OCI-LY1 (cell line): Measurements from ENCODE around the gene DBNL.

ENCODE experiments used
- CTCF ChIP-seq: fragments of 200-600 bp; sonication (generic), shearing (Covaris generic); IDR thresholded peaks from 2 replicates; pipeline ENCODE4 v1.5.1; 2017; ENCODE audit warnings: mild to moderate bottlenecking, antibody characterized with exemption, low read length, moderate library complexity, mixed read lengths
- EZH2 ChIP-seq: fragments of 200-600 bp; sonication (generic), shearing (Covaris generic); IDR thresholded peaks from 2 replicates; pipeline ENCODE4 v1.8.0; 2017; ENCODE audit warnings: borderline replicate concordance, mixed run types, mild to moderate bottlenecking, antibody characterized with exemption, low read length, moderate library complexity, mixed read lengths

GRCh38 chr7:44083796-44084195 is 39.3 kb downstream of the DBNL start:
- TF ChIP-seq EZH2 = no peak
- TF ChIP-seq CTCF = no peak
